ENCODE data around the gene DGKG.

- TF ChIP-seq POLR2AphosphoS5 (IDR thresholded peaks at IDR 0.05; ENCODE audit: borderline replicate concordance, low read depth, low read length) (no peak), EZH2 (IDR thresholded peaks at IDR 0.05) (no peak)
Observed at GRCh38 chr3:186268616-186269448, 93.2 kb downstream of the DGKG start.

Data from SK-N-MC (cell line).